Measurements from ENCODE around the gene CDC42EP2. TPM values are rescaled to one million over a fixed set of nuclear protein-coding genes. Genes with fewer than 3 reads are reported as not detected.

CDC42EP2 gene
- total and polyA plus RNA-seq, 2 of the 13 experiments (the other 11 are each of a cell fraction or from before 2014, with no cell fraction given) = 2.3 to 7.1 TPM

GRCh38 chr11:65354265-65355012 is 39.8 kb downstream of the CDC42EP2 start, which contains the start of gene TIGD3 (continued):
- TF ChIP-seq HNF1B (CRISPR knock-in tag; IDR thresholded peaks at IDR 0.05) (peak; percentile 50), ZNF232 (CRISPR knock-in tag; IDR thresholded peaks at IDR 0.05; ENCODE audit: borderline replicate concordance) (no peak), YEATS2 (CRISPR knock-in tag; IDR thresholded peaks at IDR 0.05; ENCODE audit: borderline replicate concordance) (peak; percentile 40; the same call in 1 of the 2 replicates), ZNF546 (CRISPR knock-in tag; conservative IDR thresholded peaks at IDR 0.05) (no peak), MAX (IDR thresholded peaks at IDR 0.05) (peak; percentile 46; the same call in 1 of the 2 replicates), POLR2A (IDR thresholded peaks at IDR 0.05; ENCODE audit: insufficient read depth in 1 of 2, low read depth in 2 of 2, low read length in 2 of 2) (peak; percentile 45 to 92), SP5 (CRISPR knock-in tag; IDR thresholded peaks at IDR 0.05; ENCODE audit: borderline replicate concordance, low read depth) (peak; percentile 58; the same call in 1 of the 2 replicates), REL (CRISPR knock-in tag; conservative IDR thresholded peaks at IDR 0.05) (peak; percentile 68; the same call in 1 of the 2 replicates), PHF8 (CRISPR knock-in tag; IDR thresholded peaks at IDR 0.05) (peak; percentile 70), SP2 (CRISPR knock-in tag; IDR thresholded peaks at IDR 0.05) (peak; percentile 90), ASH2L (IDR thresholded peaks at IDR 0.05; ENCODE audit: insufficient read length, low read depth, low read length) (peak; percentile 38), TMF1 (CRISPR knock-in tag; IDR thresholded peaks at IDR 0.05; ENCODE audit: low read depth) (peak; percentile 32; the same call in 1 of the 2 replicates), ZNF430 (CRISPR knock-in tag; IDR thresholded peaks at IDR 0.05) (peak; percentile 69), ARNT2 (CRISPR knock-in tag; IDR thresholded peaks at IDR 0.05; ENCODE audit: low read depth) (peak; percentile 82), ZBTB2 (CRISPR knock-in tag; IDR thresholded peaks at IDR 0.05; ENCODE audit: low read depth) (peak; percentile 30; the same call in 1 of the 2 replicates), DNMT1 (CRISPR knock-in tag; IDR thresholded peaks at IDR 0.05) (no peak), MEF2D (CRISPR knock-in tag; IDR thresholded peaks at IDR 0.05) (0 out of 2 replicates have a peak, but pooled peaks have one; percentile 19), PATZ1 (CRISPR knock-in tag; IDR thresholded peaks at IDR 0.05) (no peak), KMT2A (CRISPR knock-in tag; IDR thresholded peaks at IDR 0.05) (peak; percentile 33; the same call in 1 of the 2 replicates), ZMAT3 (CRISPR knock-in tag; conservative IDR thresholded peaks at IDR 0.05) (0 out of 2 replicates have a peak, but pooled peaks have one; percentile 8), MIER3 (CRISPR knock-in tag; IDR thresholded peaks at IDR 0.05; ENCODE audit: borderline replicate concordance) (0 out of 2 replicates have a peak, but pooled peaks have one; percentile 37), PREB (CRISPR knock-in tag; IDR thresholded peaks at IDR 0.05) (no peak), KDM2A (CRISPR knock-in tag; IDR thresholded peaks at IDR 0.05; ENCODE audit: borderline replicate concordance, low read depth) (peak; percentile 94)
